ENCODE results near the gene SBF2. TPM values are rescaled to one million over a fixed set of nuclear protein-coding genes. Genes with fewer than 3 reads are reported as not detected.
"Not testable (repeated sequence)": the region's sequence is repeated elsewhere in the genome, so short reads cannot be mapped to it uniquely, and the experiment has no call there.

SBF2 gene
- polyA plus RNA-seq, 1 donor: 18.8 TPM

GRCh38 chr11:10117709-10118351 is 176.2 kb downstream of the SBF2 start:
- no peak for DNase-seq (ENCODE audit: low read depth)

DNA sequence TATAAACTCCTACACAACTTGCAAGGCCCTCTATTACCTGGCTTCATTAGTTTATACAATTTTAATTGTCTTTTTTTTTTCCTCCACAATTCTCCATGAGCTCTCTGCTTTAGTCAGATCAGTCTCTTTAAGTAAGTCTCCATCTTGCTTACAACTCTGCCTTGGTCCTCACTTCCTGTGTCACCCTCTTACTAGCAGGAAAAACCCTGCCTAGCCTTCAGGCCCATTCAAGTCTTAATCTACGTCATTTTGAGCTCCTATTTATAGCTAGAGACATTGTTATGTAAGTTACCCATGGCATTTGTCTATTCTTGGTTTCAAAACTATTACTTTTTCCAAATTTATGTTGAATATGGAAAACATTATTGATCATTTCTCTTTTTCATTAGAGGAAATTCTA is 177.4 kb downstream of the SBF2 start:
- DNase-seq (ENCODE audit: low read depth): no peak

DNA sequence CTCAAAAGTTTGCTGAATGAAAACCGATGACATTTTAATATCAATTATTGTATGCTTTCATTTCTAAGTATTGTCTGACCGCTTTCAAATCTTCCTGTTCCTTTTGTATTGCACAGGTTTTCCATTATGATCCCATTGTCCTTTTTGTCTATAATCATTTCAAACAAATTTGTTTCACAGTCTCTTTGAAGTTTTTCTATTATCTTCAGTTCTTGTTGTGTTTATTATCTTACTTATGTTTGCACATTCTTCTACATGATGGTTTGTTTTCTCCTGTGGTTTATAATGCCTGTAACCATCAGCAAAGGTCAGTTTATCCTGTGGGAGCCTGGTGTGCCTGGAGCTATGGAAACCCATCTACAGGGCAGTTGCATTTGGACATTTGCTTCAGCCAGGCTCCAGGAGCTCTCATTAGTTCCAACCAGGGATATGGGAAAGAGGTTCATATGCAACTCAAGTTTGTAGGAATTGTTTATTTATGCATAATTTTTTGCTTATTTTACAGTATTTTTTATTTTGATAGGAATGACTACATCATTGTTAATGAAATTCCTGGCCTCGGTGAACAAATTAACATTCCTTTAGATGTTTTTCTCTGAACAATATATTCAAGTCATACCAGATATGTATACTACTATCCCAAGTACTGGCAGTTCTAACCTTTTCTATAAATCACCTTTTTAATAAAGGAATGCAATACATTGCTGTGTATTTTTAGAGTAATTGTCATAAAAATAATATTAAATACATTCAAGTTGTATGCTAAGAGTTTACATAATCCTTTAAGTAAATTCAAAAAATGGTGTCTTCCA is 179.2 kb downstream of the SBF2 start:
- no peak for DNase-seq (ENCODE audit: low read depth)

DNA sequence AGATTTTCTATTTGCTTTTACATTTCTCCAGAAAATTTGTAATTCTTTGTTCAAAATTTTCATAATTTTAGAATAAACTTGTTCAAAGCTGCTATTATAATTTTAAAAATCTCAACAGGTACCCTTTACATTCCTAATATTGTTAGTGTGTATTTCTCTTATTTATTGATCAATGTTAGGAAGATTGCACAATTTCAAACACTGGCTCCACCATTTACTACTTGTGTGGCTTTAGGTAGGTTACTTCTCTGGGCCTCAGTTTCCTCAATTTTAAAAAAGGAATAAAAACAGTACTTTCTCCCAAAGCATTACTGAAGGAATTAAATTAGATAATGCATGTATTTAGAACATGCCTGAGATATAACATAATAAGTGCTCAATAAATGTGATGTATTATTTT is 180.2 kb downstream of the SBF2 start:
- no peak for DNase-seq (ENCODE audit: low read depth)

DNA sequence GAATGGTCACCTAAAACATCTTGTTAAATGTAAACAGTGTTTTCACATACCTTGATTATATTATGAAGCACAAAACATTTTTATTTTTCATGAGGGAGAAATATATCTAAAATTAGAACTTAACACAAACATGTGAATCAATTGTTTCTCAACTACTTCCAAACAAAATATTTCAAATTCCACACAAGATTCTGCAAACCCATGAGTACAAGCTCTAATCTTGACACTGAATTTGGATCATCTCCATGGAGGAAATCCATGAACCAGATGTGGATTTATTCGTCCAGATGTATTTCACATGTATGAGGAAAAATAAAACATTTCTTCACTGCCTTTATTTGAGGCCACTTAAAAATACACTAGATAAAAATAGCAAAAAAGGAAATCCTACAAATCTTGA is 184.2 kb downstream of the SBF2 start:
- DNase-seq (ENCODE audit: low read depth): peak; percentile 95

- peak; percentile 81 for DNase-seq (ENCODE audit: low read depth)
These were observed 184.9 kb downstream of the SBF2 start for GRCh38 chr11:10108915-10109680.

DNA sequence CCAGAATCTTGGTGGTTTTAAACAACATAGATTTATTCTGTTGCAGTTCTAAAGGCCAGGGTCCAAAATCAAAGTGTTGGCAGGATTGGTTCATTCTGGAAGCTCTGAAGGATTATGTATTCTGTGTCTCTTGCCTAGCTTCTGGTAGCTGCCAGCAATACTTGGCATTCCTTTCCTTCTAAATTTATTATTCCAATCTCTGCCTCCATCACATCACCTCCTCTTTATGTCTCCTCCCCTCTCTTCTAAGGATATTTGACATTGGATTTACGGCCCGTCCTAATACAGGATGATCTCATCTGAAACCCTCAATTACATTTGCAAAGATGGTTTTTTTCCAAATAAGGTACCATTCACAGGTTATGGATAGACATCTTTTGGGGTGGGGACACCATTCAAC is 186.5 kb downstream of the SBF2 start:
- no peak for DNase-seq (ENCODE audit: low read depth)

DNA sequence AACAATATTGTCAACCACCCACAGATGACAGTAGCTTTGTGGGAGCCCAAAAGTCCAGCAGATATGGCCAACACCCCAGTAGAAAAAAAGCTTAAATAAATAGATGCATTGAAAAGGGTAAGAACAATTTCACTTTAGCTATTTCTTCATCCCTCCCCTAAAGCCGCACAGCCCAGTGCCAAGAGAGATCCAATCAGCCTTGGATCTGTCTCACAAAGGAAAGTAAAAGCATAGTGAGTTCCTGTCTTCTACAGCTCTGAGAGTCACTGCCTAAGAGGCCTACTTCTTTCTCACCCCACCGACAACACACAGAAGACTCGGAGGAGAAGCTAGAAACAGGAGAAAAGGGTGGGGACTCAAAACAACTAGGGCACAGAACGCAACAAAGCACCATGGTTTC is 196.4 kb downstream of the SBF2 start:
- DNase-seq (ENCODE audit: low read depth): no peak

GRCh38 chr11:10096987-10097386 is 197.0 kb downstream of the SBF2 start:
- no peak for DNase-seq (ENCODE audit: low read depth)

- DNase-seq (ENCODE audit: low read depth): no peak
These were observed 198.4 kb downstream of the SBF2 start for GRCh38 chr11:10095412-10096208.

DNA sequence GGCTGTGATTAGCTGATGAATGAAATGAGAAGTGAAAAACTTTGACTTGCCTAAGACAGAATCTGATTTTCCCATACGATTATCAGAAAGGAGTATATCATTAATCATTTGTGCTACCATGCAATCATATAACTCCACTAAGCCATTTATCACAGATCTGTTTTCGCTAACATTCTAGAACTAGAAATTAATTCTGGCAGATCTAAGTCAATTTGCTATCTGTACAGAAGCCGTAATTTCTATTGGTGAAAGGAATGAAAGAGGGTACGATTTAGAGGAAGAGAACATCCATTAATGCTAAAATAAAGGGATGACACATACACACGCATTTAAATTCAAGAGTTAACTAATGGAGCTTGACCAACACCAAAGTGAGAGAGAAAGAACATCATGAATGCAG is 201.6 kb downstream of the SBF2 start:
- no peak for DNase-seq (ENCODE audit: low read depth)

DNA sequence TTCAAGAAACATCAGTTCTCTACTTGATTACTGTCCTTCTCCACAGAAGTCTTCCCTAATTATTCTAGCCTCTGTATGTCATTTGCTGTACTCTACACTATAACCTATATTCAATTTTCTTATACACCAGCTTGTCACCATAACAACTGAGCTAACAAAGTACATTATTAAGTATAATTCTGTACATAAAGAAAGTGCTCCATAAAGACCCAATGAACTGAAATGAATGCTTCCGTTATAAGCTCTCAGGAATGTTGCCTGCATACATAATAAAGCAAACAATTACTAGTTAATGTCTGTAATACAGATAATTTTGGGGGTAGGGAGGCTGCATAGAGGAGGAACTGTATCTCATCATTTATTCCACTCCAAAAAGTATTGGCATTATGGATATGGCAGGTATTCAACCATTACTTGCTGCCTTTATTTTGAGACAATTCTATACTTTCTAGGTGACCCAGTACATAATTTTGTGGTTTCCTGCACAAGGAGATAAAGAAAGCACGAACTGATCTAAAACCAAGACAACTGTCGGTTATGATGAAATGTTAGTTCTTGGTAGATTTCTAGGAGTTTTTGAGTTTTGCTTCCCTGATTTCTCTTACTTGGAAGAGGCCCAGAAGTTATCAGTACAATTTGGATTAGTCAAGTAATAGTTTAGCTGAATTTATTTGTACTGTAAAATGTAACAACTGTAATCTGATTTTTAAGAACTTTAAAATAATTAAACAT is 202.5 kb downstream of the SBF2 start:
- DNase-seq (ENCODE audit: low read depth): no peak

DNA sequence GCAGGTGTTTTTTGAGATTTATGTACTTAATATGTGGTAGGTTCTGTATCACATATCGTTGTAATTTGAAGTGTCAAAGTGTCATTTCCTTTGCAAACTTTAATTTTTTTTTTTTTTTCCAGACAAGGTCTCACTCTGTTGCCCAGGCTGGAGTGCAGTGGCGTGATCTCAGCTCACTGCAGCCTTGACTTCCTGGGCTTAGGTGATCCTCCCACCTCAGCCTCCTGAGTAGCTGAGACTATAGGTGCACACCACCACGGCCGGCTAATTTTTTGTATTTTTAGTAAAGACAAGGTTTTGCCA is 206.1 kb downstream of the SBF2 start:
- not testable (repeated sequence) for DNase-seq (ENCODE audit: low read depth)

GRCh38 chr11:10087186-10087922 is 206.7 kb downstream of the SBF2 start:
- DNase-seq (ENCODE audit: low read depth): no peak

GRCh38 chr11:10080138-10080537 is 213.9 kb downstream of the SBF2 start:
- DNase-seq (ENCODE audit: low read depth): no peak

DNA sequence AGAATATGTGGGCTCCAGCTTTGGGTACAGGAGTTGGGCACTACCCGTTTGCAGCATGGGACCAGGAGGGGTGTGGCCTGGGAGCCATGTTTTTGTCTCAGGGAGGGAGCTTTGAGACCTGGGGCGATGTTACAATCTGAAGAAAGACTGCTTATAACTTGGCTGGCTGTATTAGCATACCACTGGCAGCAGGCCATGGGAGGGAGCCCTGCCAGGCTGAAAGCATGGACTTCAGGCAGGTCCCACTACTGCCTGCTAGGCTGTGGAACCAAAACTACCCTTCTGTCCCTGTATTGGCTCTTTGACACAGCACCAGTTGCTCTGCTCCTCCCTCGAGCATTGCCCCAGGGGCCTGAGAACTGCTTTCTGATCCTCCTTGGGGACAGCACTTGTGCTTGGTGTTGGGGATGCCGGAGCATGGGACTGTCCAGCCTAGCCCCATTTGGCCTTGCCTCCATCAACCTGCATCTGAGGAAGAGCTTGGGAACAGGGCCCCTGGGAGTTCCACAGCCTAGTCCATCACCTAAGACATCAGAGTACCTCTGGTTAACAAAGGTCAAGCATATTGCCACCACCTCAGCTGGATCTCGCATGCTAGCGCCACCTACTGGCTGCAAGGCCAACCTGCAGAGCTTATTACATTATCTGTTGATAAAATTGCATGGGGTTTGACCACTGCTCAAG is 217.4 kb downstream of the SBF2 start:
- no peak for DNase-seq (ENCODE audit: low read depth)

- no peak for DNase-seq (ENCODE audit: low read depth)
These were observed 218.9 kb downstream of the SBF2 start for GRCh38 chr11:10075141-10075540.

DNA sequence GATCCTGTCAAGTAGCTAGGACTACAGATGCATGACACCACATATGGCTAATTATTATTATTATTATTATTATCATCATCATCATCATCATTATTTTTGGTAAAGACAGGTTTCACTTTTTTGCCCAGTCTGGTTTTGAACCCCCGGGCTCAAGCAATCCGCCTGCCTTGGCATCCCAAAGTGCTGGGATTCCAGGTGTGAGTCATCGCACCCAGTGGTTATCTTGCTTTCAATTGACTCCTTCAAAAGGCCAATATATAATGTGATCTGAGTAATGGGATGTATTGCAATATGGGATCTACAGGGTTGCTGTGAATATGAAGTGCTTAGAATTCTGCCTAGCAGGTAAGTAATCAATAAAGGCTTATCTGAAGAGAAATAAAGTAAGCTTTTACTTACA is 221.2 kb downstream of the SBF2 start:
- no peak for DNase-seq (ENCODE audit: low read depth)

- DNase-seq (ENCODE audit: low read depth): no peak
These were observed 221.9 kb downstream of the SBF2 start for GRCh38 chr11:10072142-10072541.

Measured in forelimb muscle (tissue), 1 donor.